ENCODE results near the gene MRTFA.

DNA sequence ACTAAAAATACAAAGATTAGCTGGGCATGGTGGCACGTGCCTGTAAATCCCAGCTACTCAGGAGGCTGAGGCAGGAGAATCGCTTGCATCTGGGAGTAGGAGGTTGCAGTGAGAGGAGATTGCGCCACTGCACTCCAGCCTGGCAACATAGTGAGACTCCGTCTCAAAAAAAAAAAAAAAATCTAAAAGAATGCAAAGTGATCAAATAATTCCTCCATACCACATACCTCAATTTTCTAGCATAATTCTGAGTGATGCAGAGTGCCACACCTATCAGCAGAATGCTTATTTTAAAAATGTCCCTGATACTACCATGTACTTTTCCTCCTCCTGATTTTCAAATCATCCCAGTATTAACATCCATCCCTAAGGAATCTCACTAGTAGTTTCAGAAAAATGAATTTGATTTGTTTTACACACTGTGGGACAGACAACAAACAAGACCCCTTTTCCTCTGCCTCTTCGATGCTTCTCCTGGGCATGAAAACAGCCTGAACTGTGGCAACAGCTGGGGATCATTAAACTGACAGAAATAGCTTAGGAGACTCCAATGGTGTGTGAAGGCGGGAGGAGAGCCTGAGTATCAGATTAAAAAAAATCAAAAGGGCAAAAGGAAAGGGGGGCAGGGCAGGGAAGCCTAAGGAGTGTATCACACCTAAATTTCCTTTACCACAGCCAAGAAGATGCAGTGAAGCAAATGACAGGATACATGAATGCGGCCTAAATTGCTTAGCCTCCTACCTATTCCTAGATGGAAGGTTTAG is 151.4 kb downstream of the MRTFA start:
- no peak for TF ChIP-seq CTCF (IDR thresholded peaks at IDR 0.05)
- TF ChIP-seq POLR2AphosphoS5 (IDR thresholded peaks at IDR 0.05): no peak
- no peak for TF ChIP-seq POLR2A (IDR thresholded peaks at IDR 0.05)
